Keratinocyte (primary cell): ENCODE measurements around the gene GSAP. TPM values are rescaled to one million over a fixed set of nuclear protein-coding genes. Genes with fewer than 3 reads are reported as not detected.

Experiments
- DNase-seq: peaks from one replicate; pipeline ENCODE4 v3.0.0-alpha.2; 2011; ENCODE audit warnings: low read depth, missing footprints, low spot score
- FAIRE-seq: peaks from 2 replicates; lab custom pipeline; 2011; peaks lifted over from hg19 to GRCh38; lab: Jason Lieb, UNC
- H2AFZ ChIP-seq: 2 replicates; pipeline ENCODE4 v1.6.0; 2012; ENCODE audit warnings: low read length, control low read depth, inconsistent platforms; ENCODE audit not compliant: control insufficient read depth
- H3K27ac ChIP-seq: 2 replicates; pipeline ENCODE4 v1.5.1; 2011; ENCODE audit warnings: low read length; ENCODE audit not compliant: control insufficient read depth, insufficient read depth
- H3K27me3 ChIP-seq: 3 replicates; pipeline ENCODE4 v1.6.0; 2011; ENCODE audit warnings: low read length; ENCODE audit not compliant: control insufficient read depth, insufficient read depth; ENCODE audit errors: extremely low read depth
- H3K36me3 ChIP-seq, 2 experiments: 2 replicates in 1 of 2; 3 replicates in 1 of 2; pipeline ENCODE4 v1.5.1; 2011; ENCODE audit warnings: low read length in 2 of 2, mild to moderate bottlenecking in 1 of 2; ENCODE audit not compliant: control insufficient read depth in 2 of 2, insufficient read depth in 2 of 2; ENCODE audit errors: extremely low read depth in 1 of 2
- H3K4me1 ChIP-seq: 3 replicates; pipeline ENCODE4 v1.5.1; 2011; ENCODE audit warnings: low read length; ENCODE audit not compliant: control insufficient read depth, insufficient read depth; ENCODE audit errors: extremely low read depth
- H3K4me2 ChIP-seq: 3 replicates; pipeline ENCODE4 v1.6.0; 2011; ENCODE audit warnings: low read depth, low read length; ENCODE audit not compliant: control insufficient read depth, insufficient read depth; ENCODE audit errors: extremely low read depth
- H3K4me3 ChIP-seq, 3 experiments: fragments of 200-600 bp in 1 of 3; sonication (generic) in 1 of 3; 2 replicates in 2 of 3; 3 replicates in 1 of 3; pipeline ENCODE4 v1.5.1; 2011 to 2016; ENCODE audit warnings: low read length in 3 of 3, mild to moderate bottlenecking in 3 of 3, control low read depth in 2 of 3, inconsistent platforms in 1 of 3, low read depth in 1 of 3, mixed read lengths in 1 of 3, mixed run types in 1 of 3, moderate library complexity in 1 of 3; ENCODE audit not compliant: control insufficient read depth in 2 of 3, insufficient read depth in 2 of 3; ENCODE audit errors: extremely low read depth in 1 of 3
- H3K79me2 ChIP-seq: 2 replicates; pipeline ENCODE4 v1.6.0; 2012; ENCODE audit warnings: low read length; ENCODE audit not compliant: control insufficient read depth, insufficient read depth
- H3K9ac ChIP-seq: 3 replicates; pipeline ENCODE4 v1.6.0; 2011; ENCODE audit warnings: low read length; ENCODE audit not compliant: control insufficient read depth, insufficient read depth; ENCODE audit errors: extremely low read depth
- H3K9me1 ChIP-seq: 3 replicates; pipeline ENCODE4 v1.6.0; 2011; ENCODE audit warnings: low read length; ENCODE audit not compliant: control insufficient read depth, insufficient read depth; ENCODE audit errors: extremely low read depth
- H3K9me3 ChIP-seq: 2 replicates; pipeline ENCODE4 v1.5.1; 2012; ENCODE audit warnings: low read depth, low read length; ENCODE audit not compliant: control insufficient read depth
- H4K20me1 ChIP-seq: 3 replicates; pipeline ENCODE4 v1.6.0; 2011; ENCODE audit warnings: low read length; ENCODE audit not compliant: control insufficient read depth, insufficient read depth; ENCODE audit errors: extremely low read depth
- EZH2 ChIP-seq: IDR thresholded peaks from one replicate; pipeline ENCODE4 v1.6.1; 2012; ENCODE audit warnings: inconsistent platforms, mild to moderate bottlenecking, low read length, moderate library complexity
- dilution Hi-C: fragments of 300-500 bp; cut with MboI; formaldehyde crosslinking; loops from one replicate; pipeline ENCODE4 v1.7.0; 2020; ENCODE audit warnings: low sequenced_read_pairs; ENCODE audit not compliant: extremely low pct_ligation_motif_present
- polyA plus RNA-seq, 5 experiments: library from polyadenylated mRNA; depleted of rRNA in 3 of 5; stranded (reverse) in 3 of 5; stranded (forward) in 1 of 5; unstranded in 1 of 5; fragments of >200 nt; gene quantifications; 1 replicate in 1 of 5; 2 replicates in 3 of 5; 3 replicates in 1 of 5; pipeline versions ENCODE4 v1.2.1 to v1.2.3, GENCODE V29; 2011 to 2012; ENCODE audit warnings: missing spikeins in 2 of 5, low read depth in 1 of 5, low replicate concordance in 1 of 5
- TF ChIP-seq, protein P1 (sequence below), 3 experiments: IDR thresholded peaks in 1 of 3; conservative IDR thresholded peaks in 1 of 3; optimal IDR thresholded peaks in 1 of 3; 2 replicates in 2 of 3; 3 replicates in 1 of 3; pipeline versions ENCODE3 to v1.5.1; 2011; ENCODE audit warnings: low read length in 3 of 3, mild to moderate bottlenecking in 3 of 3, moderate library complexity in 2 of 3, control low read depth in 1 of 3, inconsistent platforms in 1 of 3; ENCODE audit not compliant: insufficient read depth in 2 of 3; ENCODE audit errors: extremely low read depth in 1 of 3

Gene GSAP
- polyA plus RNA-seq, 1 donor (not counting 4 experiments of a cell fraction or from before 2014, with no cell fraction given): 5.4 TPM

DNA sequence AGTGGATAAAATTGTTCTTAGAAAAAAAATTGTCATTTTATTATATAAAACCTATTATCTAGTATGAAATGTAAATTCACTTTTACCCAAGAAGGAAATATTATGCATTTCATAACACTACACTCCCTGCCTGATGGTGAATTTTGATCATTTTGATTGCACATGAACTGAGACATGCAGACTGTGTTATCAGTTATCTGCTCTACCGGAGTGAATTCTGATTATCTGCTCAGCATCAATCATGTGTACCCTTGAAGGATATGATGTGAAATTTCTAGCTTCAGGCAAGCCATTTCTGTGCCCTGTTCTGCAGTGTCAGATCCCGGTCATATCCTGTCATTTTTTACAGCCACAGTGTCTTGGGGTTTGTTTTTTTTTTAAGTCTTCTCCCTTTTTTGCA lies 131.5 kb downstream of the GSAP start:
- no peak for DNase-seq
- H3K36me3 ChIP-seq: no peaks in the 10 kb centered on the region
- no peaks in the 10 kb centered on the region for H3K27me3 ChIP-seq
- H3K4me1 ChIP-seq: no peaks in the 10 kb centered on the region
- no peak overlapping the region for H3K4me2 ChIP-seq
- TF ChIP-seq, protein P1, sequence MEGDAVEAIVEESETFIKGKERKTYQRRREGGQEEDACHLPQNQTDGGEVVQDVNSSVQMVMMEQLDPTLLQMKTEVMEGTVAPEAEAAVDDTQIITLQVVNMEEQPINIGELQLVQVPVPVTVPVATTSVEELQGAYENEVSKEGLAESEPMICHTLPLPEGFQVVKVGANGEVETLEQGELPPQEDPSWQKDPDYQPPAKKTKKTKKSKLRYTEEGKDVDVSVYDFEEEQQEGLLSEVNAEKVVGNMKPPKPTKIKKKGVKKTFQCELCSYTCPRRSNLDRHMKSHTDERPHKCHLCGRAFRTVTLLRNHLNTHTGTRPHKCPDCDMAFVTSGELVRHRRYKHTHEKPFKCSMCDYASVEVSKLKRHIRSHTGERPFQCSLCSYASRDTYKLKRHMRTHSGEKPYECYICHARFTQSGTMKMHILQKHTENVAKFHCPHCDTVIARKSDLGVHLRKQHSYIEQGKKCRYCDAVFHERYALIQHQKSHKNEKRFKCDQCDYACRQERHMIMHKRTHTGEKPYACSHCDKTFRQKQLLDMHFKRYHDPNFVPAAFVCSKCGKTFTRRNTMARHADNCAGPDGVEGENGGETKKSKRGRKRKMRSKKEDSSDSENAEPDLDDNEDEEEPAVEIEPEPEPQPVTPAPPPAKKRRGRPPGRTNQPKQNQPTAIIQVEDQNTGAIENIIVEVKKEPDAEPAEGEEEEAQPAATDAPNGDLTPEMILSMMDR (optimal IDR thresholded peaks at IDR 0.05 in 1 of 3, IDR thresholded peaks at IDR 0.05 in 1 of 3, conservative IDR thresholded peaks at IDR 0.05 in 1 of 3; ENCODE audit: extremely low read depth in 1 of 3, insufficient read depth in 2 of 3, low read length in 3 of 3): no peak
- no peak for TF ChIP-seq EZH2
- no peak for FAIRE-seq
- no peaks in the 10 kb centered on the region for H3K79me2 ChIP-seq
- no peak overlapping the region for H2AFZ ChIP-seq
- H3K4me3 ChIP-seq: no peak overlapping the region
- H3K9ac ChIP-seq: no peak overlapping the region
- H3K27ac ChIP-seq: no peak overlapping the region
- dilution Hi-C loops: no loop called here
- H3K9me3 ChIP-seq: no peaks in the 10 kb centered on the region
- H4K20me1 ChIP-seq: no peaks in the 10 kb centered on the region
- no peaks in the 10 kb centered on the region for H3K9me1 ChIP-seq

DNA sequence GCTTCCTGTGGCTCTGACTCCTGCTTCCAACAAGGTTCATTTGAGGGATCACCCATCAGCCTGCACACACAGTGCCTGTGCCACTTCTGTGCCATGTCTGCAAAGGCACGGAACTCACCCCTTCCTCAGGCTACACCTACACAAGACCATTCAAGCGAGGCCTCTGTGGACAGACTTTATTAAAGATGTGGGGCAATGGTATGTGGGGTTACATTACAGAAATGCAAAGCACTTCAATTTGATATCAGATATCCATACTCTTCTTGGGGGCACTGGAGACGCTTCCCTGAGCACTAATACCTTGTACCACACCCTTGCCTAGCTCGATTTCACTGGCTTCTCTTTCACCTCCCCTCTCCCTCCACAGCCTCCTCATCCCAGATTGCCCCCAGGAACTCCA lies 132.1 kb downstream of the GSAP start:
- no peaks in the 10 kb centered on the region for H3K36me3 ChIP-seq
- dilution Hi-C loops: no loop called here

More for the DNA sequence above, 132.1 kb downstream of the GSAP start:
- Histone ChIP-seq H3K9me1 (no peaks in the 10 kb centered on the region), H3K27me3 (no peaks in the 10 kb centered on the region), H4K20me1 (no peaks in the 10 kb centered on the region), H3K79me2 (no peaks in the 10 kb centered on the region), H3K9ac (no peak overlapping the region), H3K9me3 (no peaks in the 10 kb centered on the region), H3K4me2 (no peak overlapping the region), H3K4me1 (no peaks in the 10 kb centered on the region), H3K4me3 (no peak overlapping the region), H2AFZ (no peak overlapping the region), H3K27ac (no peak overlapping the region)
- DNase-seq (no peak), FAIRE-seq (no peak)
- TF ChIP-seq, protein P1 (optimal IDR thresholded peaks at IDR 0.05 in 1 of 3, IDR thresholded peaks at IDR 0.05 in 1 of 3, conservative IDR thresholded peaks at IDR 0.05 in 1 of 3; ENCODE audit: extremely low read depth in 1 of 3, insufficient read depth in 2 of 3, low read length in 3 of 3): no peak
- no peak for TF ChIP-seq EZH2
